Common myeloid progenitor, CD34-positive (primary cell): ENCODE measurements around the gene MXRA8.
"Not testable (repeated sequence)": the region's sequence is repeated elsewhere in the genome, so short reads cannot be mapped to it uniquely, and the experiment has no call there.

ENCODE experiments used
- CTCF ChIA-PET: fragments of 350-600 bp; sonication (Branson Sonifier 250); formaldehyde crosslinking; loops from one replicate; lab custom pipeline; 2021; ENCODE audit warnings: antibody characterized with exemption; lab: Charles Lee
- POLR2A ChIA-PET: fragments of 350-600 bp; sonication (Branson Sonifier 250); formaldehyde crosslinking; loops from one replicate; lab custom pipeline; 2021; ENCODE audit warnings: antibody characterized with exemption; lab: Charles Lee
- DNase-seq, 3 donors: peaks; one replicate each; pipeline versions ENCODE4 v3.0.0 to v3.0.0-alpha.2; 2013
- H3K27ac ChIP-seq, 2 experiments: 1 replicate in 1 of 2; 2 replicates in 1 of 2; pipeline ENCODE4 v1.7.0; 2013; ENCODE audit warnings: inconsistent platforms in 2 of 2, low read length in 2 of 2, mild to moderate bottlenecking in 2 of 2, low read depth in 1 of 2, moderate library complexity in 1 of 2; ENCODE audit not compliant: severe bottlenecking in 2 of 2, insufficient read depth in 1 of 2, poor library complexity in 1 of 2
- H3K27me3 ChIP-seq, 5 experiments: replicated peaks in 2 of 5; 1 replicate in 3 of 5; 2 replicates in 2 of 5; pipeline versions ENCODE4 v1.6.1 to v1.7.0; 2013; ENCODE audit warnings: low read length in 4 of 5, mild to moderate bottlenecking in 2 of 5, moderate library complexity in 2 of 5, inconsistent platforms in 1 of 5; ENCODE audit not compliant: insufficient read depth in 5 of 5, control insufficient read depth in 4 of 5
- H3K36me3 ChIP-seq, 4 experiments: 1 replicate in 2 of 4; 2 replicates in 2 of 4; pipeline versions ENCODE4 v1.6.1 to v1.7.0; 2013; ENCODE audit warnings: low read length in 3 of 4, control low read depth in 1 of 4, mild to moderate bottlenecking in 1 of 4; ENCODE audit not compliant: control insufficient read depth in 4 of 4, insufficient read depth in 4 of 4
- H3K4me1 ChIP-seq, 4 experiments: 1 replicate in 3 of 4; 2 replicates in 1 of 4; pipeline versions ENCODE4 v1.6.1 to v1.7.1; 2013; ENCODE audit warnings: low read length in 3 of 4, mild to moderate bottlenecking in 3 of 4, control low read depth in 1 of 4, inconsistent platforms in 1 of 4, moderate library complexity in 1 of 4; ENCODE audit not compliant: control insufficient read depth in 4 of 4, insufficient read depth in 4 of 4; ENCODE audit errors: control extremely low read depth in 1 of 4
- H3K4me3 ChIP-seq, 7 experiments: 1 replicate in 4 of 7; 2 replicates in 3 of 7; pipeline versions ENCODE4 v1.5.1 to v1.7.0; 2013; ENCODE audit warnings: mild to moderate bottlenecking in 7 of 7, low read length in 6 of 7, moderate library complexity in 6 of 7, inconsistent platforms in 2 of 7, low read depth in 2 of 7, control low read depth in 1 of 7; ENCODE audit not compliant: insufficient read depth in 4 of 7, control insufficient read depth in 1 of 7; ENCODE audit errors: extremely low read depth in 1 of 7
- H3K9me3 ChIP-seq, 5 experiments: 1 replicate in 4 of 5; 2 replicates in 1 of 5; pipeline versions ENCODE4 v1.6.1 to v1.7.1; 2013; ENCODE audit warnings: low read length in 4 of 5, mild to moderate bottlenecking in 2 of 5, inconsistent platforms in 1 of 5, low read depth in 1 of 5, moderate library complexity in 1 of 5; ENCODE audit not compliant: control insufficient read depth in 4 of 5, insufficient read depth in 2 of 5; ENCODE audit errors: control extremely low read depth in 1 of 5
- WGBS: methylation state at CpG from one replicate; pipeline ENCODE4 v1.1.5; 2013; ENCODE audit not compliant: insufficient coverage; 5-methylcytosine and 5-hydroxymethylcytosine counted together

Gene MXRA8

DNA sequence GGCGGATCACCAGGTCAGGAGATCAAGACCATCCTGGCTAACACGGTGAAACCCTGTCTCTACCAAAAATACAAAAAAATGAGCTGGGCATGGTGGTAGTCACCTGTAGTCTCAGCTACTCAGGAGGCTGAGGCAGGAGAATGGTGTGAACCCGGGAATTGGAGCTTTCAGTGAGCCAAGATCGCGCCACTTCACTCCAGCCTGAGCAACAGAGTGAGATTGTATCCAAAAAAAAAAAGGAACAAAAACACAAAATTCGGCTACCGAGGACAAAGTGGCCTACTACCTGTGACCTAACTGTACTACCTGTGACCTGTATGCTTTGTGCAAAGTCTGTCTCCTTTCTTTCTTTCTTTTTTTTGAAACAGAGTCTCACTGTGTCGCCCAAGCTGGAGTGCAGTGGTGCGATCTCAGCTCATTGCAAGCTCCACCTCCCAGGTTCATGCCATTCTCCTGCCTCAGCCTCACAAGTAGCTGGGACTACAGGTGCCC, 44.6 kb upstream of the MXRA8 start:
- Histone ChIP-seq H3K36me3 (peaks cover 5 to 55% (median 35%) of the 10 kb centered on the region in 4 experiments), H3K4me1 (peaks cover 0 to 38% (median 36%) of the 10 kb centered on the region in 4 experiments)
- not testable (repeated sequence) for H3K27ac ChIP-seq, H3K9me3 ChIP-seq, DNase-seq, H3K4me3 ChIP-seq, H3K27me3 ChIP-seq
- ChIA-PET CTCF (interaction anchor here (0.9 to 1.9 kb wide), 9 partner anchors 10 to 103 kb away, joined by 3 to 8 read pairs (median 4); no protein-coding TSS in a partner anchor), POLR2A (interaction anchor here (0.6 to 0.9 kb wide), 2 partner anchors 20 to 51 kb away, joined by 3 to 4 read pairs; no protein-coding TSS in a partner anchor)
- 100% methylated on average over 7 of the region's 9 CpGs for WGBS

DNA sequence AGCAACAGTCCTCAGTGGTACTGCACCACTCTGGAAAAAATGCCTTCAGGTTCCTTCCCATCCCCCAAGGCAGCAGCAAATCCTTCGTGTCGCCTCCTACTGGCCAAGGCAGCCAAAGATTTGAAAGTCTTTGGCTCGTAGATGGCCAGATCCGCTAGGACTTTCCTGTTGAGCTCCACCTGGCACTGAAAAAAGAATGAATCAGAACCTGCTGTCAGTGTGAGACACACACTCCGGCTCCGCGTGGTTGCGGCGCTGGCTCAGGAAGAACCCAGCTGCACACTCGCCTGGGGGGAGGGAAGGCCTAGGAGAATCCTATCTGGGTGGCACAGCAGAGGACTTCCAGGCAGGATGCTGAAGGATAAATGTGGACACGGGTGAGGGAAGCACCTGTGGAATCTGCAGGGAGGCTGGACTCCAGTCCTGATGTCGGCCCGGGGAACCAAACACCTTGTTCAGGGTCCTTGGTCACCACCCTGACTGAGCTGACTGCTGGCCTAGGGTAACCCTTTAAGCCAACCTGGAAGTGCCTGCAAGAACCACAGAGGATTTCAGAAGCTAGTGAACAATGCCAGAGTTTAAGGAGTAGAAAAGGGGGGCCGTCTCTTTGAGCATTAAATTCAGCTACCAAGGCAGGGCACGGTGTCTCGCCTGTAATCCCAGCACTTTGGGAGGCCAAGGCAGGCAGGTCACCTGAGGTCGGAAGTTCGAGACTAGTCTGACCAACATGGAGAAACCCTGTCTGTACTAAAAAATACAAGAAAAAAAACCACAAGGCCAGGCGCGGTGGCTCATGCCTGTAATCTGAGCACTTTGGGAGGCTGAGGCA, 43.9 kb upstream of the MXRA8 start:
- CTCF ChIA-PET, result interaction anchor here (0.8 to 1.9 kb wide), 9 partner anchors 10 to 102 kb away, joined by 3 to 8 read pairs (median 4); no protein-coding TSS in a partner anchor
- peak; percentile 48 to 74 (median 67) for DNase-seq

DNA sequence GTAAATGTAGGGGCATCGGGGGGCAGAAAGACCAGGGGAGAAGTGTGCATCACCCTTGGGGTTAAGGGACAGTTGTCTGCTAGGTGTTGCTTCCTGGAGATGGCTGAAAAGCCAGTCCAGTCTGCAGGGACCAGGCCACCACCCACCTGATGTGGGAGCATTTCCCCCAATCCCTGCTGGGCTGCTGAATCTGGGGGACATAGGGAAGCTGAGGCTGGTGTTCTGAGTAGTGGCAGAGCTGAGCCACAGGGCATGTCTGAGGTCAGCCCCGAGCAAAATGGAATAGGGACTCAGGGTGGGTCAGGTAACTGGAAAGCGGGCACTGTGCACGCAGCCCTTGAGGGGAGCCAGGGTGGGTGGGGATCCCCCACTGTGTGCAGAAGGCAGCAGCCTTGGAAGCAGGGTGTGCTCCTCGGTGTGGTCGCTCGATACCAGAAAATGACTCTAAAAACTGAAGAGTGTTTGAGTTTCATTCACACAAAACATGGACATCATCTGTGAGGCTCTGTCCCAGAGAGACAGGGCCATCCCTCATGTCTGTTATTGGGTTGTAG, 43.2 kb upstream of the MXRA8 start:
- ChIA-PET POLR2A (no interaction called here), CTCF (interaction anchor here (0.8 to 1.9 kb wide), 6 partner anchors 9 to 40 kb away, joined by 3 to 8 read pairs (median 6); no protein-coding TSS in a partner anchor)
- Histone ChIP-seq H3K4me3 (no peak overlapping the region), H3K4me1 (peaks cover 0 to 44% (median 39%) of the 10 kb centered on the region in 4 experiments), H3K27me3 (no peaks in the 10 kb centered on the region), H3K9me3 (no peaks in the 10 kb centered on the region), H3K36me3 (peaks cover 5 to 66% (median 41%) of the 10 kb centered on the region in 4 experiments), H3K27ac (no peak overlapping the region)
- WGBS, result 96% methylated on average over 7 of the region's 7 CpGs
- DNase-seq, result no peak

More for the DNA sequence above, 43.9 kb upstream of the MXRA8 start:
- Histone ChIP-seq H3K36me3 (peaks cover 5 to 61% (median 37%) of the 10 kb centered on the region in 4 experiments), H3K9me3 (no peaks in the 10 kb centered on the region), H3K4me1 (peaks cover 0 to 44% (median 39%) of the 10 kb centered on the region in 4 experiments), H3K4me3 (no peak overlapping the region), H3K27ac (no peak overlapping the region), H3K27me3 (no peaks in the 10 kb centered on the region)
- POLR2A ChIA-PET, result interaction anchor here (0.6 to 0.9 kb wide), 2 partner anchors 20 to 50 kb away, joined by 3 to 4 read pairs; no protein-coding TSS in a partner anchor
- 89% methylated on average over 15 of the region's 20 CpGs for WGBS

DNA sequence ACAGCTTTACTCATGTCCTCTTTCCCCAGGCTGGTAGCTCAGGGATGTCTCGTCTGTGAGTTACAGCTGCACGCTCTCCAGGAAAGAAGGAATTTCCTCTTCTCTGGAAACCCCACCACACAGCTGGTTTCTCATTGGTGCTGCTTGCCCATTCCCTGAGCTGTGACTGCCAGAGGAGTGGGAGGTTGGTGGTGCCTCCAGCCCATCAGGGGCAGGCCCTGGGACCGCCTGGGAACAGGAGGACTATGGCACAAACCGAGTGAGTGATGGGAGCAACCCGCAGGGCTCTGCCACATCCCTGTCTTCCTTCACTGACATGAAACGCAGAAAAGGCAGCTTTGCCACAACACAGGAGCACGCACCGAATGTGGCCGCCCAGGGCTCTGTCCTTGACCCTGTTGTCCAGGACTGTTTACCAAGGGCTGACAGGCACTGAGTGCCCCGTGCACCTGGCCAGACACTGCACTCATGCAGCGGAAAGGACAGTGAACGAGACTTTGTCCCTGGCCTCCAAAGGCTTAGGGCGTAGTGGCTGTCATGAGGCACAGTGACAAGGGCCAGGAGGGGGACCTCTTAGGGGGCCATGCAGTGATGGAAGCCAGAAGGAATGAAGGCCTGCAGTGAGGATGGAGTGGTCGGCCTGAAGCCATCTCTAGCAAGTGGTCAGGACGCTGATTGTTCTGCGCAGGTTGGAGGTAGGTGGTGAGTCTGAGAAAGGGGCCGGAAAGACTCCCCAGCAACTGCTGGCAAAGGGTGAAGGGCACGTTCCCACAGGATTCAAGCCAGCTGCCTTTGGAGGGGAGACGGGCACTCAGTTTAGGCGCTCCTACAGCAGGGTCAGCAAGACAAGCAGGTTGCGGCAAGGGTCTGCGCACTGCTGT, 42.5 kb upstream of the MXRA8 start:
- no peaks in the 10 kb centered on the region for H3K9me3 ChIP-seq
- CTCF ChIA-PET, result interaction anchor here (1.1 to 2.4 kb wide), 6 partner anchors 13 to 104 kb away, joined by 3 to 12 read pairs (median 6); partner anchors contain the start of gene AURKAIP1
- H3K36me3 ChIP-seq, result peaks cover 5 to 64% (median 41%) of the 10 kb centered on the region in 4 experiments
- POLR2A ChIA-PET, result interaction anchor here (2.4 kb wide), 1 partner anchor 25 kb away, joined by 10 read pairs; the partner anchor contains the start of gene AURKAIP1
- WGBS, result 96% methylated on average over 20 of the region's 22 CpGs
- no peak for DNase-seq
- H3K27me3 ChIP-seq, result no peaks in the 10 kb centered on the region
- H3K27ac ChIP-seq, result peak overlapping the region; percentile 78 to 91
- H3K4me1 ChIP-seq, result peaks cover 0 to 37% (median 32%) of the 10 kb centered on the region in 4 experiments
- H3K4me3 ChIP-seq, result peak overlapping the region in 6 of 7 experiments; percentile 56 to 97 (median 94)

DNA sequence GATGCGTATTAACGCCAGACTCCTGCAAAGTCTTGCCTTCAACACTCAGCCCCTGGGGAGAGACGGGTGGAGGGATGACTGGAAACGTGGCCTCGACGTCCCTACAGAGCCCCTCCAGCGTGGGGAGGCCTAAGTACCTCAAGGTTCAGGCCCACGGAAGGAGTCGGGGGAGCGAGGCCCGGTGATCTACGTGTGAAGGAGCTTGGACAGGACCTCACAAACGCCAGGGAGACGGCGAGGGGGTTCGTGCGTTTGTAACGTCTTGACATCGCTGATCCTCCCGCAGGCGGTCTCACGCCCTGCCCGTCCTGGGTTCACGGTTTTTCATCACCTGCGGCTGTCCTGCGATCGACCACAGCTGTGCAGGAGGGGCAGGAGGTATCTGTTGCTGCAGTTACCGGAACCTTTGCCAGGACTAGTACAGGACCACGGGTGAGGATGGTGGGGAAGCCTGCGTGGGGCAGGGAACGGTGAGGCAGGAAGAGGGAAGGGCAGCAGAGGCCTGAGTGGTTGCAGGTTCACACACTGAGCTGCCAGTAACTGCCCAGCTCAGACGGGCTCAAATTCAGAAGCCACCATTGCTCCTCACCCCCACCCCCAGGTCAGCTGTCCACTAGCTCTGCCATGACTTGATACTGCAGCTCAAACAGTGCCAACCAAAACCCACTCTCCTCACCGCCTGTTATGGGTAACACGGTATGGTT, 41.7 kb upstream of the MXRA8 start:
- Histone ChIP-seq H3K27ac (peak overlapping the region; percentile 78 to 91), H3K27me3 (no peaks in the 10 kb centered on the region), H3K9me3 (no peaks in the 10 kb centered on the region), H3K36me3 (peaks cover 5 to 64% (median 43%) of the 10 kb centered on the region in 4 experiments), H3K4me1 (peaks cover 0 to 33% (median 30%) of the 10 kb centered on the region in 4 experiments), H3K4me3 (peak overlapping the region; percentile 56 to 97 (median 92))
- POLR2A ChIA-PET, result interaction anchor here (2.4 kb wide), 1 partner anchor 24 kb away, joined by 10 read pairs; the partner anchor contains the start of gene AURKAIP1
- no peak for DNase-seq
- WGBS, result 6% methylated on average over 30 of the region's 34 CpGs
- CTCF ChIA-PET, result interaction anchor here (1.1 to 3.1 kb wide), 9 partner anchors 8 to 105 kb away, joined by 3 to 12 read pairs (median 8); partner anchors contain the start of genes AURKAIP1 and MRPL20
